ENCODE data around the gene LYRM7. TPM values are rescaled to one million over a fixed set of nuclear protein-coding genes. Genes with fewer than 3 reads are reported as not detected.
"Not testable (repeated sequence)": the region's sequence is repeated elsewhere in the genome, so short reads cannot be mapped to it uniquely, and the experiment has no call there.

Gene LYRM7
- total RNA-seq, 1 donor from 2014 or later, result 4.8 TPM

DNA sequence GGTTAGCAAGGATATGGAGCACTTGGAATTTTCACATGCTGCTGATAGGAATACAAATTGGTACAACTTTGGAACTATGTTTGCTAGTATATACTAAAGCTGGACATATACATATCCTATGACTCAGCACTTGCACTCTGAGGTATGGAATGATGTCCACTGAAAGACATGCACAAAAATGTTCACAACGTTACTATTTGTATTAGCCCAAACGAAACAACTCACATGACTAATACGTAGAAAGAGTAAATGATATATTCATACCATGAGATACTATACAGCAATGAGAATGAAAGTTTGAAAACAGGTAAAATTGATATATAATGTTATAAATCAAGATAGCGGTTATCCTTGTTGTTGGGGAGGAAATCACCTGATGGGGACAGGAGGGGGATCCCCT lies 47.6 kb downstream of the LYRM7 start:
- DNase-seq (ENCODE audit: low spot score) (no peak), ATAC-seq (no peak)

- DNase-seq (ENCODE audit: low spot score), result no peak
- no peak for ATAC-seq
Observed at GRCh38 chr5:131220566-131220965, 49.8 kb downstream of the LYRM7 start.

- DNase-seq (ENCODE audit: low spot score) (no peak), ATAC-seq (no peak)
Observed at GRCh38 chr5:131221008-131221703, 50.4 kb downstream of the LYRM7 start.

GRCh38 chr5:131221888-131222287 lies 51.1 kb downstream of the LYRM7 start:
- DNase-seq (ENCODE audit: low spot score) (no peak), ATAC-seq (no peak)

- DNase-seq (ENCODE audit: low spot score) (no peak), ATAC-seq (no peak)
Observed at GRCh38 chr5:131222731-131223130, 52.0 kb downstream of the LYRM7 start.

DNA sequence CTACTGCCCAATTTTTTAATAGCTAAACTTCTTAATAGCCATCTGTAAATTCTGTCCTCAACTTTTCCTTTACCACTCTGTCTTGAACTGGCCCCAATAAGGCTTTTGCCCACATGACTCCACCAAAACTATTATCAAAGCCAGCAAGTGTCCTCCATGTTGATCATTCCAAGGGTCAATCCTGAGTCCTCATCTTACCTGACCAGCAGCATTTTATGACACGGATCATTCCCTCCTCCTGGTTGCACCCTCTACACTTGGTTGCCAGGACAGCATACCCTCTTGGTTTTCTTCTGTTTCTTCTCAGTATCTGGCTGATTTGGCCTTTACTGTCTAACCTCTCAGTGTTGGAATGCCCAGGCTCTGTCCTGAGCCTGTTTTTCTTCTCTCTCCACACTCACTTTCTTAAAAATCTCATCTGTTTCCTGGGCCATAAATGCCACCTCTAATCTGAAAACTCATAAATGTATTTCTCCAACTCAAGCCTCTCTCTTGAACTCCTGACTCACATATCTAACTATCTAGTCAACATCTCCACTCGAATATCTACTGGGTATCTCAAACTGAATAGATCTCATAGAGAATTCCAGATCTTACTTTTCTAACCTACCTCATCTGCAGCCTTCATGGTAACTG lies 53.1 kb downstream of the LYRM7 start:
- ATAC-seq (no peak), DNase-seq (ENCODE audit: low spot score) (no peak)

DNA sequence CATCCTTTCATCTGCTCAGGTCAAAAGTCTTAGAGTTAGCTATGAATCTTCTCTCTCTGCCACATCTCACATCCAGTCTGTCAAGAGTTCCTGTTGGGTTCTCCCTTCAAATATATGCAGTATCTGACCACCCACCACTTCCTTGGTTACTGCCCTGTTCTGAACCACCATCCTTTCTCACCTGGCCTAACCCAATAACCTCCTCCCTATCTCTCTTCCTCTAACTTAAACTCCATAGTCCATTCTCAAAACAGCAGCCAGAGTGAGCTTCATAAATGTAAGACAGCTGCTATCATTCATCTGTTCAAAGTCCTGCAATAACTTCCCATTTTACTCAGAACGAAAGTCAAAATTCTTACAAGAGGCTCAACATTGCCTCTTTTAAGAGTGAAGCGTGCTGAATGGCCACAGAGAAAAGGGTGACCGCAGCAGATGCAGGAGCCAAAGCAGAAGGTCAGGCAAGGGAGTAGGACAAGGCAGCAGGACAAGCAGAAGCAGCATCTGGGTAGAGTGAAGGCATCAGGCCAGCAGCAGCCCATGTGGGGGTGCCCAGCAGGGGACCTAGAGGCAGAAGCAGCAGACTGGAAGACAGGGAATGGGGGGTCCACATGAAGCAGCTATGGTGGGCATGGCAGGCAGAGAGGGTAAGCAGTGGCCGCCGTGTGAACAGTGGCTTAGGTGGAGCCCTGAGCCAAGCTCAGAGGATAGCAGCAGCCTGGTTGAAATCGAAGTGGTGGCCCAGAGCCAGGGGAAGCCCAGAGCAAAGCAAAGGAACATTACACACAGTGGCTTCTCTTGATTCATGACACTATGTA lies 53.9 kb downstream of the LYRM7 start:
- ATAC-seq, result peak; percentile 80

GRCh38 chr5:131225282-131225974 lies 54.7 kb downstream of the LYRM7 start:
- no peak for DNase-seq (ENCODE audit: low spot score)
- no peak for ATAC-seq

More for the DNA sequence above, 53.9 kb downstream of the LYRM7 start:
- DNase-seq (ENCODE audit: low spot score), result peak; percentile 48

DNA sequence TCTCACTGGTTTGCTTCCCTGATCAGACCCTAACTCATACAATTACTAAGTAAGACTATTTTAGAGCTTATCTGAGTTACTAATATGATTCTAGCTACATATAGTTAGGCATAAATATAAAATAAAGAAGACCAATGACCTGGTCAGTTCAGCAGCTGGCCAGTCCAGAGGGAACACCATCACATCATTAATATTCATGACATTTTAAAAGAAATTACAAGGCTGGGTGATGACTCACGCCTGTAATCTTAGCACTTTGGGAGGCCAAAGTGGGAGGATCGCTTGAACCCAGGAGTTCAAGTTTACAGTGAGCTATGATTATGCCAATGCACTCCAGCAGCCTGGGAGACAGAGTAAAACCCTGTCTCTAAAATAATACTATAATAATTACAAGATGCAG lies 56.2 kb downstream of the LYRM7 start:
- ATAC-seq (no peak), DNase-seq (ENCODE audit: low spot score) (no peak)

DNA sequence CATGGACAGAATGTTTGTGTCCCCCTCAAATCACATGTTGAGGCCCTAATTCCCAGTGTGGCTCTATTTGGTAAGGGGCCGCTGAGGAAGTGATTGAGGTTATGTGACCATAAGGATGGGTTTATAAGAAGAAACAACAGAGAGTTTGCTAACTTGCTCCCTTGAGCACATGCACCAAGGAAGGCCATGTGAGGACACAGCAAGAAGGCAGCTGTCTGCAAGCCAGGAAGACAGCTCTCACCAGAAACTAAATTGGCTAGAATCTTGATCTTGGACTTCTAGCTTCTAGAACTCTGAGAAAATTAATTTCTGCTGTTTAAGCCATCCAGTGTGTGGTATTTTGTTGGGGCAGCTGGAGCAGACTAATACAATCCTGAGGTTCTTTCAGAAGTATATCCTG lies 57.9 kb downstream of the LYRM7 start:
- no peak for ATAC-seq
- DNase-seq (ENCODE audit: low spot score), result no peak

DNA sequence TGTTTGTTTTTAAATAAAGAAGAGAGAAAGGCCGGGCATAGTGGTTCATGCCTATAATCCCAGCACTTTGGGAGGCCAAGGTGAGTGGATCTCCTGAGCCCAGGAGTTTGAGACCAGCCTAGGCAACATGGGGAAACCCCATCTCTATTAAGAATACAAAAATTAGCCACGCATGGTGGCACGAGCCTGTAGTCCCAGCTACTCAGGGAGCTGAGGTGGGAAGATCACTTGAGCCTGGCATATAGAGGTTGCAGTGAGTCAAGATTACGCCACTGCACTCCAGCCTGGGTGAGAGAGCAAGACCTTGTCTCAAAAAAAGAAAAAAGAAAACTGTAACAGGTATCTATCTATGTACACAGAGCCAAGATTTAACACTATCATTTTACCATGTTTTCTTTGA lies 58.9 kb downstream of the LYRM7 start:
- ATAC-seq, result no peak

DNA sequence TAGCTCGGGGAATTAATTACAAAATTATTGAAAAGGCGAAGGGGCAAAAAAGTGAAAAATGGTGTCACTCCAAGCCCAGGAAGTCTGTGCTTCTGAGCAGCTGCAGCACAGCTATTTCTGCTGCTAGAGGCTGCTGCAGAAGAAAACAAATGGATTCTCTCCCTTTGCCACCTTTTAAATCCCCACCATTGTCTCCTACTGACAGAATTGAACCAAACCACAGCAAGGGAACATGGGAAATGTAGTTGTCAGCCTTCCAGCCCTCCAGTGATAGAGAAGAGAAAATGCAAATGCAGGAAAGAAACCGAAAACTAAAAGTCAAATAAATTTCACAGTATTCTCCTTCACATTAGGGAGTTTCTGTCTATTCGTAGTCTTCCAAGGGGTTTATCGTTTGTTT lies 59.7 kb downstream of the LYRM7 start:
- ATAC-seq (no peak), DNase-seq (ENCODE audit: low spot score) (no peak)

More for the DNA sequence above, 58.9 kb downstream of the LYRM7 start:
- no peak for DNase-seq (ENCODE audit: low spot score)

DNA sequence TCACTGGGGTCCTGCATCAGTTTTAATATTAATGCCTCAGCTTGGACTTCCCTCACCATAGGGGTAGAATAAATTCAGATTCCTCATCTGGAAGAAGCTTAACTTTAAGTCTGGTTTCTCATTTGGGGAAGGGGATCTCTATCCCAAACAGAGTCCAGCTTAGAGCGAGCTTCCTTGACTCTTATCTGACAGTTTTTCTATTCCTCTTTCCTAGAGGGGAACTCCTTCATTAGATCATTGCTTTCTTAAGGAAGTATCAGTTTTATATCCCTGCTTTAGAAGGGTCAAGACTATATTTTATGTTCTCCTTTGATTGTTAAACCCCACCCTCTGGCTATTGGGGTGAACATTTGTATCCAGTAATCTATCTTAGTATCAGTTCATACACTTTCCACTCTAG lies 68.9 kb downstream of the LYRM7 start:
- ATAC-seq, result no peak
- no peak for DNase-seq (ENCODE audit: low spot score)

- ATAC-seq, result no peak
- DNase-seq (ENCODE audit: low spot score), result no peak
Observed at GRCh38 chr5:131242728-131243255, 72.0 kb downstream of the LYRM7 start.

GRCh38 chr5:131245312-131245711 lies 74.6 kb downstream of the LYRM7 start:
- ATAC-seq (no peak), DNase-seq (ENCODE audit: low spot score) (no peak)

DNA sequence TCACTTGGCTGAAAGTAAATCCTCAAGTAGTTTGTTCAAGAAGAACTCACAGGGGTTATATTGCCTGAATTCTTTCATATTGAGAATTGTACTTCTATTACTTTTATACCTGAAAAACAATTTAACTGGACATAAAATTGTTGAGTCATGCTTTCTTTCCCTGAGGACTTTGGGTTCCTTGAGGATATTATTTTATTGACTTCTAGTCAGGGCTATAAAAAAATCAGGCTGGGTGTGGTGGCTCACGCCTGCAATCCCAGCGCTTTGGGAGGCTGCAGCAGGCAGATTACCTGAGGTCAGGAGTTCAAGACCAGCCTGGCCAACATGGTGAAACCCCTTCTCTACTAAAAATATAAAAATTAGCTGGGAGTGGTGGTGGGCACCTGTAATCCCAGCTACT lies 75.2 kb downstream of the LYRM7 start:
- ATAC-seq, result no peak
- no peak for DNase-seq (ENCODE audit: low spot score)

DNA sequence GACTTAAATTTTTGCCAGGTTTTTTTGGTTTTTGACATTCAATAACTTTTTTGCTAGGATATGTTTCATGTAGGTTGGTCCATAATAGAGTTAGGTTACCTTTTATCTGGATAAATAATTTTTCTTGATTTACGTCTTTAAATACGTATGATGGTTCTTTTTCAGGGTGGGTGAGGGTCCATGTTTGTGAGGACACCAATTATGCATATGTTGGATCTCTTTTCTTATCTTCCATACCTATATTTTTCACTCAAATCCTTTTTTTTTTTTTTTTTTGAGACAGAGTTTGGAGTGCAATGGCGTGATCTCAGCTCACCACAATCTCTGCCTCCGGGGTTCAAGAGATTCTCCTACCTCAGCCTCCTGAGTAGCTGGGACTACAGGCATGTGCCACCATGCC lies 75.8 kb downstream of the LYRM7 start:
- ATAC-seq, result no peak
- no peak for DNase-seq (ENCODE audit: low spot score)

DNA sequence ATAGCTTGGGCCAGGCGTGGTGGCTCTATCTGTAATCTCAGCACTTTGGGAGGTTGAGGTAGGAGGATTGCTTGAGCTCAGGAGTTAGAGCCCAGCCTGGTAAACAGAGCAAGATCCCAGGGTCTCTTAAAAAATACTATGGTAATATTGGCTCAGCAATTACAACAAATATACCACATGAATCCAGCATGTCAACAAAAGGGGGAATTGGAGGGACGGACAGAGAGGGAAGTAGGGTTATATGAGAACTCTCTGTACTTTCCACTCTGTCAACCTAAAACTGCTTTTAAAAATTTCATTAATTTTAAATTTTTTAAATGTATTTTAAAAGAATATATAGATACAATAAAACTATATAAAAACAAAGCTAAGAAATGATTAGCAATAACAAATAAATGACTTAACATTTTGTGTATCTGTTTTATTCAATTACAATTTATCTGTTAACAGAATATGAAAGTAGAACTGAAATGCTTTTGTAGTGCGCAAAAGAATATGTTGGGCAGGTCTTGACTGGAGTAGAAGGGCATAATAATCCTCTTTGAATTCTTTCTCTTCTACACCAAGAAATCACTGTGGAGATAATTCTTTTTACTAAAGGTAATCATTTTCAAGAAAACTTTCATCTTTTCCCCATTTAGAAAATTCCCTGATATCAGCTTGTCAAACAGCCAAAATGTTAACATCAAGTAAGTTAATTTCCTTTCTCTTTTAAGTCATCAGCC lies 80.2 kb downstream of the LYRM7 start:
- no peak for ATAC-seq

GRCh38 chr5:131252824-131253171 lies 82.1 kb downstream of the LYRM7 start:
- ATAC-seq, result peak; percentile 65

More for the DNA sequence above, 80.2 kb downstream of the LYRM7 start:
- DNase-seq (ENCODE audit: low spot score), result no peak

DNA sequence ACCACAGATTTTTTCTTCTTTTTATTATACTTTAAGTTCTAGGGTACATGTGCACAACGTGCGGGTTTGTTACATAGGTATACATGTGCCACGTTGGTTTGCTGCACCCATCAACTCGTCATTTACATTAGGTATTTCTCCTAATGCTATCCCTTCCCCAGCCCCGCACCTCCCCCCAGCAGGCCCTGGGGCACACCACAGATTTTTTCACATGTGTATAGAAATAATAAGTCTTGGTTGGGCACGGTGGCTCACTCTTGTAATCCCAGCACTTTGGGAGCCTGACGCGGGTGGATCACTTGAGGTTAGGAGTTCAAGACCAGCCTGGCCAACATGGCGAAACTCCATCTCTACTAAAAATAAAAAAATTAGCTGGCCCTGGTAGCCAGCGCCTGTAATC lies 83.3 kb downstream of the LYRM7 start:
- ATAC-seq; DNase-seq (ENCODE audit: low spot score): not testable (repeated sequence)

More at GRCh38 chr5:131252824-131253171, 82.1 kb downstream of the LYRM7 start:
- DNase-seq (ENCODE audit: low spot score), result peak; percentile 53

Data from left lobe of liver (tissue), 2 donors.